C4-2B (cell line): ENCODE measurements around the gene POR.

ENCODE experiments used
- ZFX ChIP-seq: fragments of 450-650 bp; IDR thresholded peaks from 2 replicates; pipeline ENCODE4 v1.6.1; 2017
- TF ChIP-seq, protein P1 (sequence below): fragments of 450-650 bp; conservative IDR thresholded peaks from 2 replicates; pipeline ENCODE4 v1.5.1; 2017; ENCODE audit warnings: mild to moderate bottlenecking

DNA sequence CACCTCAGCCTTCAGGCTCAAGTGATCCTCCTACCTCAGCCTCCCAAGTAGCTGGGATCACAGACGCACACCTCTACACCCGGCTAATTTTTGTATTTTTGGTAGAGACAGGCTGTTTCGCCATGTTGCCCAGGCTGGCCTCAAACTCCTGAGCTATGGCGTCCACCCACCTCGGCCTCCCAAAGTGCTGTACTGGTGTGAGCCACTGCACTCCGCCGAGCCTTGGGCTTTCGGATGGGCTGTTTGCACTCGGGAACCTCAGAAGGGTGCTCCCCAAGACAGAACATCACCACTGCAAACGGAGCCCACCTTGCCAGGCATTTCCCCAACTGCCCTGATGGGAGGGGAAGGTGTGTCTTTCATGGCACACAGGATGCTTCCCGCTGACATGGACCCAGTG lies 52.1 kb downstream of the POR start:
- TF ChIP-seq, protein P1, sequence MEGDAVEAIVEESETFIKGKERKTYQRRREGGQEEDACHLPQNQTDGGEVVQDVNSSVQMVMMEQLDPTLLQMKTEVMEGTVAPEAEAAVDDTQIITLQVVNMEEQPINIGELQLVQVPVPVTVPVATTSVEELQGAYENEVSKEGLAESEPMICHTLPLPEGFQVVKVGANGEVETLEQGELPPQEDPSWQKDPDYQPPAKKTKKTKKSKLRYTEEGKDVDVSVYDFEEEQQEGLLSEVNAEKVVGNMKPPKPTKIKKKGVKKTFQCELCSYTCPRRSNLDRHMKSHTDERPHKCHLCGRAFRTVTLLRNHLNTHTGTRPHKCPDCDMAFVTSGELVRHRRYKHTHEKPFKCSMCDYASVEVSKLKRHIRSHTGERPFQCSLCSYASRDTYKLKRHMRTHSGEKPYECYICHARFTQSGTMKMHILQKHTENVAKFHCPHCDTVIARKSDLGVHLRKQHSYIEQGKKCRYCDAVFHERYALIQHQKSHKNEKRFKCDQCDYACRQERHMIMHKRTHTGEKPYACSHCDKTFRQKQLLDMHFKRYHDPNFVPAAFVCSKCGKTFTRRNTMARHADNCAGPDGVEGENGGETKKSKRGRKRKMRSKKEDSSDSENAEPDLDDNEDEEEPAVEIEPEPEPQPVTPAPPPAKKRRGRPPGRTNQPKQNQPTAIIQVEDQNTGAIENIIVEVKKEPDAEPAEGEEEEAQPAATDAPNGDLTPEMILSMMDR = no peak
- TF ChIP-seq ZFX = no peak
